Superior temporal gyrus (tissue), 1 donor: ENCODE measurements around the gene DAP3.
"Not testable (repeated sequence)": the region's sequence is repeated elsewhere in the genome, so short reads cannot be mapped to it uniquely, and the experiment has no call there.

Experiments used
- DNase-seq: peaks from one replicate; pipeline ENCODE4 v3.0.0-alpha.2; 2016; ENCODE audit errors: extremely low spot score

The DAP3 gene

DNA sequence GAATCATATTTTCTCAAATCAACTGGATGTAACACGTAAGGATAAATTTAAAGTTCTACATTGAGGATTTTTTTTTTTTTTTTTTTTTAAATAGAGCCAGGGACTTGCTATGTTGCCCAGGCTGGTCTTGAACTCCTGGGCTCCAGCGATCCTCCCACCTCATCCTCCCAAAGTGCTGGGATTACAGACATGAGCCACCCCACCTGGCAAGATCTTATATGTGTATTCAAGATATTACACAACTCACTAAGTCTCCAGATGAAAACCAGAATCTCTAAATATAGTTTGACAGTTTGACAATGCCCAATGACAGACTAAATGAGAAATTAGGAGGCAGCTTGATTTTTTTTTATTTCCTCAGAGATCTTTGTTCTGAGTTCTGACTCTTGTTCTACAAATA lies 7.1 kb upstream of the DAP3 start:
- DNase-seq = no peak

DNA sequence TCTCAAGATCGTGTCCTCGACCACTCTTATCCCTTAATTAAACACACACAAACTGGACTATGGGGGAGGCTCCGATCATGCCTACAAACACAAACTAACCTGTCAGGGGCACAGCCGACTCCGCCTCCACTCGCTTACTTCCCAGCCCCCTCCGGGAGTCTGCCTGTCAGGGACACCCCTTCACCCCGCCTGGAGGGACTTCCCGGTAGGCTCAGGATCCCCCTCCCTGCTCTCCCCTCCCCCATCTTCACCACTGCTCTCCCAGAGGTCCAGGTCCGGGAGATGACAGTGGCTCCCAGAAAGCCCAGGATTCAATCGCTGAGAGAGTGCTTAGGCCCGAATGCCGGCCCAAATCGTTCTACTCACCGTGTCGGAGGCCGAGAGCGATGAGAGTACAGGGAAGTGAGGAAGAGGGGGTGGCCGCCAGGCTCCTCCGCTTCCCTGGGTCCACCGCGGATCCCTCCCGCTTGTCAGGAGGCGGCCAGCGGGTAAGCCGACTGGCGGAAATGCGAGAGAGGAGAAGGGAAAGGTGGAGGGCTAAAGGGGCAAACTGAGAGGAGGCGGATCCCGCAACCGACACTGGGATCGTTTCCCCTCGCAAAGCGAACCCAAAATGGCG lies 1.1 kb upstream of the DAP3 start:
- not testable (repeated sequence) for DNase-seq

DNA sequence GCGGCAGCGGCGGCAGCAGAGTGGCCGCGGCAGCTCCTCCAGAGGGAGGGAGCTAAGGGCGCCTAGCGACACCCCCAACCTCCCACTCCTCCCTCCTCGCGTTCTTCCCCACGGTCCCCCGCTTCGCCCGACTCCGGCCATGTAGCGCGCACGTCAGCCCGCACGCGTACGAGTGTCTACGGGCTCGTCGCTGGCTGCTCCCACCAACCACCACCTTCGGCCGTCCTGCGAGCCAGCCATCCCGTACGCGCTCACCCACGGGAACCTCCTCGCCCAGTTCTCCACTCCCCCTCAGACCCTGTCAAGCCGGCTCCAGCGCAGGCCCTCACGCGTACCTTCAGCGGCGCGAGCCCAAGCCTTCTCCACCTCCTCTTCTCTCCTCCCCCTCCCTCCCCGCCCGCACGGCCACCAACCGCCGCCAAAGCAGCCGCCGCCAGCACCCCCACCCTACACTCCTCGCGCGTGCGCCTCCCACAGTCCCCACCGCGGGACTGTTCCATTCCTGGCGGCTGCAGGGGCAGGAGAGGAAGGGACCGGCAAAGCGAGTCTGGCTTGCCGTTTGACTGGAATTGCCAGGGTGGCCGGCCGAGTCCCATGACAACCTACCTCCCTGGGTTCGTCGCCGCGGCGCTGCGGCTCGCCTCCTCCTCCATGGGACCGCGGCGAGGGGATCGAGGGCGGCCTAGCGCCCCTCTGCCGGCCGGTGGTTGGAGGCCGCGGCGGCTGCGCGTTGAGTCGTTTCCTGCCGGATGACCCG lies 389 bp upstream of the DAP3 start, which contains the start of gene YY1AP1:
TSS of gene YY1AP1 (minus strand) at position 451 of the 757 bp plus-strand sequence. CDS start 8,338 bp downstream, outside the sequence.
- peak; percentile 88 for DNase-seq

DNA sequence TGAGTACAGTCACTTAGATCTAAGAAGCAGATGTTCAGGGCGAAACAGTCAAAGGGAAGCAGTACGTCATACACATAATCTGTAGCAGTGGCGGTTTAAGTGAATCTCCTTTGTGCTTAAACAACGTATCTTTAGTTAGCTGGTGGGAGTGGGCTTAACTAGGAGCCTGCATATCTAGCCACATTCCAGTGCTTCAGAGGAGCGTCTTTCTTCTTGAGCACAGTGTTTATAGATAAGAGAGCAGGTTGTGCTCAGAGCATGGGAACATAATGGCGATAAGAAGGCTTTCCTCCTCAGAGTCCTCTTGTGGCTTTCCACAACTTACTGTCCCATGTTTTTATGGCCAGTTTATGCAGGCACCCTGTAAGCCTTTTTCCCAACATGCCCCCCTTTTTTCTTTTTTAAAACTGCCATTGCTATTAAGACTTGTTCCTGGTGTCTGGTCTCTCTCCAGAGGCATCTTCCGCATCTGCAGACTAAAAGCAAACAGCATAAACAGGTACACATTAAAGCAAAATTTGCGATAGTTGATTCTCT lies 3.2 kb downstream of the DAP3 start:
- no peak for DNase-seq

DNA sequence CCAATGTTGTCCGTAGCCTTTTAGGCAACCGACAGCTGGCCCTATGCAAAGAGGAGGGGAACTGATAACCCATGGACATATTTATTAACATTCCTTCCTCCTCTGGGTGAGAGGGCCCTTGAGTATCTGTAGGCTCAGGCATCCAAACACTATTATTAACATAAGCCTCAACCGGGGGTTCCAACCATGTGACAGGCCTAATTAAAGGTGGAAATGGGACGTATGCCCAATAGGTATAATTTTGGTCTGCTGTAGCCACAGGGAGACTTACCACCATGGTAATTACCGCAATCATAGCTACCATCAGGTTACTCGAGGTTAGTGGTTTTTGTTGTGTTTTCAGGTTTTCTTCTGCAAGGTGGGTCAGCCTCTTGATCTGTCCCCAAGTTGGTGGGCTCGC lies 5.3 kb downstream of the DAP3 start:
- DNase-seq = no peak

DNA sequence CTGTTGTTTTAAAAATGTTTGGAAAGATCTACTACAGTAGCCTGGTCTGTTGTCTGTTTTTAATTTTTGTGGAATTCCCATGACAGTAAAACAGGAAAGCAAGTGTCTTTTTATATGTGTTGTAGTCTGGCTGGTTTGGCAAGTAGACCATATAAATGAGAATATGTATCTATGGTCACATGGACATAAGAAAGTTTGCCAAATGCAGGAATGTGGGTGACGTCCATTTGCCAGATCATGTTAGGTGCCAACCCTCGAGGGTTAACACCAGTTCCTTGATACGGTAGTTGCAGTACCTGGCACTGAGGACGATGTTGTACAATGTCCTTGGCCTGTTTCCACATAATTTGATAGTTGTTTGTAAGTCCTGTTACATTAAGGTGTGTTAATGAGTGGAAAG lies 6.2 kb downstream of the DAP3 start:
- no peak for DNase-seq

DNA sequence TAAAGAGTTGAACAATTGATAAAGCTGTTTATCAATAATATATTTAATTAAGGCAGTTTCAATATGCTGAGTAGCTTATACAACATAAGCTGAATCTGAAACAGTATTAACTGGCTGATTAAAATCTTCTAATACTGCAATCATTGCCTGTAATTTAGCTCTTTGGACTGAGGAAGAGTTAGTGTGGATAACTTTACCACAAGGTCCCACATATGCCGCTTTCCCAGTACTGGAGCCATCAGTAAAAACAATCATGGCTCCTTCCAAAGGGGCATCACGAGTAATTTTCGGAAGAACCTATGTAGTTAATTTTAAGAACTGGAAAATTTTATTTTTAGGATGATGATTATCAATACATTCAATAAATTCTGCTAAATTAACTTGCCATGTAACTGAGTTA lies 6.7 kb downstream of the DAP3 start:
- DNase-seq = no peak

DNA sequence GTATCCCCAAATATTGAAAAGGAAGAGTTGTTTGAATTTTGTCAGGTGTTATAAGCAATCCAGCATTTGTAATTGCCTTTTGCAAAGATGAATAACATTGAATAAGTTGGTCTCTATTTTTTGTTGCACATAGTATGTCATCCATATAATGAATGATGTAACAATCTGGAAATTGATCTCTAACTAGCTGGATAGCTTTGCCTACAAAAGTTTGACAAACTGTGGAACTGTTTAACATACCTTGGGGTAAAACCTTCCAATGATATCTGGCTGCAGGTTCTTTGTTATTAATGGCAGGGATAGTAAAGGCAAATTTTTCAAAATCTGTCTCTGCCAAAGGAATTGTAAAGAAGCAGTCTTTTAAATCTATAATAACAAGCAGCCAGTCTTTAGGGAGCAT lies 7.6 kb downstream of the DAP3 start:
- no peak for DNase-seq

DNA sequence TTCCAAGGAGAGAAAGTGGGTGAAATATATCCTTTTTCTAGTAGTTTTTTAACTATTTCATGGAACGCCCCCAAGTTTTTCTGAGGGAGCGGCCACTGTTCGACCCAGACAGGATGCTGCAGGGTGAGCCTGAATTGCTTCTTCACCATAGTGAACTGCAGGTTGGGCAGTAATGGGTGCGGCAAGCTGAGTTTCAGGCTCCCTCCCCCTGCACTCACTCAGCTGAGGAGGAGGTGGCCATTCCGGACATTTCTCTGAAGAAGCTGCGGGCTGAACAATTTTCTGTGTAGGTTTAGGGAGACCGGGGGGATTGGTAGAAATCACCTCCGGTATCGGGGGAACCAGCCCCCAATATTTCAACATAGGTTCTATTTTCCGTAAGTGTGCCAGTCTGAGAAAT lies 8.2 kb downstream of the DAP3 start:
- no peak for DNase-seq

DNA sequence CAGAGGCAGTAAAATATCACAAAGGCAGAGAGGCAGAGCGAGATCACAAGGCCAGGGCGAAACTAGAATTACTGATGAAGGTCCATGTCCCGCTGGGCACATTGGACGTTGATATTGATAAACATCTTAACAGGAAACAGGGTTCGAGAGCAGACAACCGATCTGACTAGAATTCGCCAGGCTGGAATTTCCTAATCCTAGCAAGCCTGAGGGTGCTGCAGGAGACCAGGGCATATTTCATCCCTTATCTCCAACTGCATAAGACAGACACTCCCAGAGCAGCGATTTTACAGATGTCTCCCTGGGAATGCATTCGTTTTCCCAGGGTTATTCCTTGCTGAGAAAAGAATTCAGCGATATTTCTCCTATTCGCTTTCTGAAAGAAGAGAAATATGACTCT lies 8.7 kb downstream of the DAP3 start:
- not testable (repeated sequence) for DNase-seq

DNA sequence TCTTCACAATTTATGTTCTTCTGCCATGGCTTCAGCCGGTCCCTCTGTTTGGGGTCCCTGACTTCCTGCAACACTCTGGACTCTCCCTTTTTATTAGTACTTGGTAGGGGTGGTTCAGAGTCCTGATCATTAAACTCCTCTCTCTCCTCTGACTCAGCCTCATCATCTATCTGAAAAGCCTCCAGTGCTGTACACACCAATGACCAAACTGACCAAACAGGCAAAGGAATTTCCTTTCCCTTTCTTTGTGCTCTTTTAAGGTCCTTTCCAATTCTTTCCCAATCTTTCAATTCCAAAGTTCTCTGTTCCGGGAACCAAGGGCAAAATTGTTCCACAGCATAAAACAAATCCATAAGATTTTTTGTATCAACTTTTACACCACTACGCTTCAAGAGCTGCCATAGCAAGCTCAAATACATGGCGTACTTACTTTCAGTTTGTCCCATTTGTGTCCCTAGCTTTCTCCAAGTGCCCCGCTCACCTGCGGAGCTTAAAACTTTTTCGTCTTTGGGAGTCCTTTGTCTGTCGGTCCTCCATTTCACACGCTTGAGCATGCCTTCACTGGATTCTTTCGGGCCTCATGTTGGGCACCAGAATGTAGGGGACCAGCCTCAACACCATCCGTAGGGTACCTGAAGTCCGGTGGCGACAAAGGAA lies 9.6 kb downstream of the DAP3 start:
- DNase-seq = no peak

DNA sequence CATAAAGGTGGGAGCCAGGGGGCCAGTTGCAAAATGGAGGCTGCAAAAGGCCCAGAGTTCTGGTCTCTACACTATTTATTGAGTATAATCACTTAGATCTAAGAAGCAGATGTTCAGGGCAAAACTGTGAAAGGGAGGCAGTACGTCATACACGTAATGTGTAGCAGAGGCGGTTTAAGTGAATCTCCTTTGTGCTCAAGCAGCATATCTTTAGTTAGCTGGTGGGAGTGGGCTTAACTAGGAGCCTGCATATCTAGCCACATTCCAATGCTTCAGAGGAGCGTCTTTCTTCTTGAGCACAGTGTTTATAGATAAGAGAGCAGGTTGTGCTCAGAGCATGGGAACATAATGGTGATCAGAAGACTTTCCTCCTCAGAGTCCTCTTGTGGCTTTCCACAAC lies 10.2 kb downstream of the DAP3 start:
- DNase-seq = not testable (repeated sequence)

DNA sequence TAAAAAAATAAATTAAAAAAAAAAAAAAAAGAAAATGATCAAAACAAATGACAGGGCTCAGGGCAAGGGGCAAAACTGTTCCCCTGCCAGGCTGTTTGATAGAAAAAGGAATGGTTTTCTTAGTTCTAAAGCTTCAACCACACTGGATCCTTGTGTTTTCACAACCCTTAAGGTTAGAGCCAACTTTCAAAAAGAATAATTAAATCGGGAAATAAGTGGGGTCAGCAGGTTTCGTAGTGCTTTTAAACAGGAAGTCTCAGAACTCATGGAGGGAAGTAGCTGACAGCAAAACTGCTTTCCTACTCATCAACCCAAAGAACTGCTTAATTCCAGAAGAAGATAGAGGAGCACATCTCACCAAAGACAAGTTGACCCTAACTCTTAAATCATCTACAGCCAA lies 12.8 kb downstream of the DAP3 start:
- not testable (repeated sequence) for DNase-seq

DNA sequence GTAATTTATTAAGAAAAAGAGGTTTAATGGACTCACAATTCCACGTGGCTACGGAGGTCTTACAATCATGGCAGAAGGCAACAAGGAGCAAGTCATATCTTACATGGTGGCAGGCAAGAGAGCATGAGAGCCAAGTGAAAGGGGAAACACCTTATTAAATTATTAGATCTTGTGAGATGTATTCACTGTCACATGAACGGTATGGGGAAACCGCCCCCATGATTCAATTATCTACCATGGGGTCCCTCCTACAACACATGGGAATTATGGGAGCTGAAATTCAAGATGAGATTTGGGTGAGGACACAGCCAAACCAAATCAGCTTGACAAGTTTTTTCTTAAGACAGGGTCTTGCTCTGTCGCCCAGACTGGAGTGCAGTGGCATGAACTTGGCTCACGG lies 14.3 kb downstream of the DAP3 start:
- DNase-seq = no peak

DNA sequence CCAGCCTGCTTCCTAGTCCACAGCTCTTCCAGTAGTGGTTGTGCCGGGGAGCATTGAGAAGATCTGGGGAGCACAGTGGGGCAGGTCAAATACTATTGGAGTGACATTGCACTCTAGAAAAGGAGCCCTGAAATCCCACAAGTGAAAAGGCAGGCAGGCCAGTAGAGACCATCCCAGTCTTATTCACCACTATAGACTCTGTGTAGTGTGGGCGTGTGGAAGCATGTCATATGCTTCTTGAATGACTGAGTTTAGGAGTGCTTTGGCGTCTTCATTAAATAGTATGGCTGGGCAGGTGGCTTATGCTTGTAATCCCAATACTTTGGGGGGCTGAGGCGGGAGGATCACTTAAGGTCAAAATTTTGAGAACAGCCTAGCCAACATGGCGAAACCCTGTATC lies 15.5 kb downstream of the DAP3 start:
- not testable (repeated sequence) for DNase-seq

DNA sequence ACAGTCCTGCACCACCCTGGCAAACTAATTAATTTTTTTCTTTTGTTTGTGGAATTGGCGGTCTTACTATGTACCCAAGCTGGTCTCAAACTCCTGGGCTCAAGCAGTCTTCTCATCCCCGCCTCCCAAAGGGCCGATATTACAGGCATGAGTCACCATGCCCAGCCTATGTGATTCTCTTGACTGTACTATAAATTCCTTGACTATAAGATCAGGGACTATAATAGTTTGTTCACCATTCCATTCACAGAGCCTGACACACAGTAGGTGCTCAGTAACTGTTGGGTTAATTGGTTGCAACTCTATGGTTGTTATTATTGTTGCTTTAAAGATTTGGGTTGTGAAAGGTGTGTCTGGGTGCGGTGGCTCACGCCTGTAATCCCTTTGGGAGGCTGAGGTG lies 17.2 kb downstream of the DAP3 start:
- DNase-seq = no peak

DNA sequence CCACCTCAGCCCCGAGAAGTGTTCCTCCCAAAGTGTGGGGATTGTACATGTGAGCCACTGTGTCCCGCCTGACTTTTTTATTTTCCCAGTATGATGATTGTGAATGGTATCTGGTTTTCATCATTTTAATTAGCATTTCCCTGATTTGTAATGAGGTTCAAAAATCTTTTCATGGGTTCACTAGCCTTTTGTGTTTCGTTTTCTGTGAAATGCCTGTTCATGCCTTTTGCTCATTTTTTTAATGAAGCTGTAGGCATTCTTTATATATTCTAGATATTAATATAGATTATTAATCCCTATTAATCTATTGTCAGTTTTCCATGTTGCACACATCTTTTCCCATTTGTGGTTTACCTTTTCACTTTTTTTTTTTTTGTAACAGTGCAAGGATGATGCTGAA lies 20.5 kb downstream of the DAP3 start:
- DNase-seq = no peak

DNA sequence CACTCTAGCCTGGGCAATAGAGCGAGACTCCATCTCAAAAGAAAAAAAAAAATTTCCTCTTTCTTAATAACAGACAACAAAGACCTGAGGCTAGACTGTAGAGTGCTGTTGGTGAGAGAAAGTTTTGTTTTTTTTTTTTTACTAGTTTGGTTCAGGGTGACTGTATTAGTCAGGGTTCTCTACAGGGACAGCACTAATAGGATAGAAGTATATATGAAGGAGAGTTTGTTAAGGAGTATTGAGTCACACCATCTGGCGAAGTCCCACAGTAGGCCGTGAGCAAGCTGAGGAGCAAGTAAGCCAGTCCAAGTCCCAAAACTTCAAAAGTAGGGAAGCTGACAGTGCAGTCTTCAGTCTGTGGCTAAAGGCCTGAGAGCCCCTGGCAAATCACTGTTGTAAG lies 22.6 kb downstream of the DAP3 start:
- not testable (repeated sequence) for DNase-seq

DNA sequence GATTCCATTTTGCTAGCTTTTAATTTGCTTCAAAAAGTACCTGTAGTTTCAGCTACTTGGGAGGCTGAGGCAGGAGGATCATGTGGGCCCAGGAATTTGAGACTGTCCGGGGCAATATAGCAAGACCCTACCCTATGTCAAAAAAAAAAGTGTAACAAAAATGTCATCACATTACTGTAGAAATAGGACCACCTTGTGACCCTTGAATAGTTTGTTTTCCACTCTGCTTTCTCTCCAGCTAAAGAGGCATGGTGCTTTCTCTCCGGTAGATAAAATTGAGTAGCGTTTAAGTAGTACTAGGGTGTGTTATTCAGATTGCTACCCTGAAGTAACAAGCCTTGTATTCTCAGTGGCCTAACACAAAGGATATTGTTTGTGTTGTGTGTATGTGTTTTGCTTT lies 23.7 kb downstream of the DAP3 start:
- DNase-seq = peak; percentile 44

DNA sequence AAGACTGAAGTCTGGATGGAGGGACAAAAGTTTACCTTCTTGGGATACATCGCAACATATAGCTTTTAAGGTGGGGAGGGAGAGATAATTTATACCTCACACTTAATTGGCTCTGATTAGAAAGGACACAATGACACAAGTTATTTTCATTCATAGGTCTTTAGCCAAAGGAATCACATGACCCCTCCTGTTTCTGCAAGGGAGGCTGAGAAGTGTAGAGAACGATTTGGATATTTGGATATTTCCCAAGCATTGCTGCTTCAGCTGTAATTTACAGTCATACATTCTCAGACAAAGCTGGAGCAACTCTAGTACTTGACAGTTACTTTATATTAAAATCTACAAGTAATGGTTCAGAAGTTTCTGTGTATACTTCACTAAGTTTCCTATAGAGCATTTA lies 24.2 kb downstream of the DAP3 start:
- DNase-seq = no peak

DNA sequence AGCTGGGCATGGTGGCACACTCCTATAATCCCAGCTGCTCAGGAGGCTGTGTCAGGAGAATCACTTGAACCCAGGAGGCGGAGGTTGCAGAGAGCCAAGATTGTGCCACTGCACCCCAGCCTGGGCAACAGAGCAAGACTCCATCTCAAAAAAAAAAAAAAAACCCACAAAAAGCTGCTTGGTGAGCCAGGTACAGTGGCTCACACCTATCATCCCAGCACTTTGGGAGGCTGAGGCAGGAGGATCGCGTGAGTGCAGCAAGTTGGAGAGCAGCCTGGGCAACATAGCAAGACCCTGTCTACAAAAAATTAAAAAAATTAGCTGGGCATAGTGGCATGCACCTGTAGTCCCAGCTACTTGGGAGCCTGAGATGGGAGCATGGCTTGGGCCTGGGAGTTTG lies 26.2 kb downstream of the DAP3 start:
- DNase-seq = not testable (repeated sequence)

DNA sequence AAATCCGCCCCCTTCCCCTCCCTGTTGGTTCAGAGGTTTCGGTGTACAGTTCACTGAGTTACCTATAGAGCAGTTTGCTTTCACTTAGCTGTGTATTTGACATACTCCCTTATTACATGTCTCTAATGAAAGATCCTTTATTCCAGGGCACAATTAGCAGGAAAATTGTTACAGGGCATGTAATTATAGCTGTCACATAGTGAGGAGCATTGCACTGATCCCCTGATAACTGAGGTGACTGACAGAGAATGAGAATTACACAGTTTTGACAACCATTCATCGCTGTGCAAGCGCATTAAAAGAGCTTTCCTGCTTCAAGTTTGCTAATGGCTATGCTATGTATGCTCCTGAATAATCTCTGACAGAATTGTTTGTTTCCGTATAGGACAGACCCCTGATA lies 26.9 kb downstream of the DAP3 start:
- no peak for DNase-seq

DNA sequence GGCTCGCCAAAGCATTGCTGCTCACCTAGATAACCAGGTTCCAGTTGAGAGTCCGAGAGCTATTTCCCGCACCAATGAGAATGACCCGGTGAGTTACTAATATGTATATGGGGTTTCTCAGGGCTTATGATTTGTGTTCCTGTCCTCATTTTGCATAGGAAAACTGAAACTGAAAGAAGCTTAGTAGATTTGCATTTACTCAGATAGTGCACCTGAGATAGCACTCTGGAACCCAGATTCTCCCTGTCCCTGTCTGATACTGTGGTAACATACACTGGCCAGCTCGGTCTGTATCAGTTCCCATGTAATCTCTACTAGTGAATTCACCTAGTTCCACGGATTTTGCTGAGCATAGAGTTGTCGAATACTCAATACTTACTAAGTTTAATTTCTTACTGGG lies 28.1 kb downstream of the DAP3 start:
- DNase-seq = no peak
